ENCODE results near the gene CMBL.
"Not testable (repeated sequence)": the region's sequence is repeated elsewhere in the genome, so short reads cannot be mapped to it uniquely, and the experiment has no call there.

CMBL gene

GRCh38 chr5:10286862-10287227 lies 20.9 kb downstream of the CMBL start:
- Mint-ChIP-seq H3K27ac (no peak overlapping the region), H3K4me1 (peaks cover 14% of the 10 kb centered on the region), H3K27me3 (peaks cover 20% of the 10 kb centered on the region)

GRCh38 chr5:10286162-10286861 lies 21.4 kb downstream of the CMBL start:
- Mint-ChIP-seq H3K27ac (no peak overlapping the region), H3K27me3 (peaks cover 18% of the 10 kb centered on the region), H3K36me3 (no peaks in the 10 kb centered on the region), H3K4me1 (peaks cover 14% of the 10 kb centered on the region), H3K9me3 (no peaks in the 10 kb centered on the region), H3K4me3 (no peak overlapping the region)
- ATAC-seq: no peak

More at GRCh38 chr5:10286862-10287227, 20.9 kb downstream of the CMBL start:
- no peaks in the 10 kb centered on the region for H3K36me3 Mint-ChIP-seq
- no peak overlapping the region for H3K4me3 Mint-ChIP-seq
- H3K9me3 Mint-ChIP-seq: no peaks in the 10 kb centered on the region
- no peak for ATAC-seq

DNA sequence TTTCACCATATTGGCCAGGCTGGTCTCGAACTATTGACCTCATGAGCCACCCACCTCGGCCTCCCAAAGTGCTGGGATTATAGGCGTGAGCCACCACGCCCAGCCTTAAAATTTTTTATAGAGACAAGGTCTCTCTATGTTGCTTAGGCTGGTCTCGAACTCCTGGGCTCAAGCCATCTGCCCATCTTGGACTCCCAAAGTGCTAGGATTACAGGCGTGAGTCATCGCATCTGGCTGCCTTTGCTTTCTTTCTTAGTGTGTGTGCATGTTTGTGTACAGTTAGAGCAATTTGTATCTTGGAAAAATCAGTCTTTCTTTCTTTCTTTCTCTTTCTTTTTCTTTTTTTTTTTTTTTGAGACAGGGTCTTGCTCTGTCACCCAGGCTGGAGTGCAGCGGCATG lies 22.3 kb downstream of the CMBL start:
- not testable (repeated sequence) for H3K27me3 Mint-ChIP-seq, H3K9me3 Mint-ChIP-seq, ATAC-seq, H3K27ac Mint-ChIP-seq, H3K36me3 Mint-ChIP-seq, H3K4me3 Mint-ChIP-seq
- peaks cover 14% of the 10 kb centered on the region for H3K4me1 Mint-ChIP-seq

- no peaks in the 10 kb centered on the region for H3K9me3 Mint-ChIP-seq
- peaks cover 14% of the 10 kb centered on the region for H3K4me1 Mint-ChIP-seq
- H3K36me3 Mint-ChIP-seq: no peaks in the 10 kb centered on the region
- peak; percentile 94 for ATAC-seq
- peaks cover 8% of the 10 kb centered on the region for H3K27me3 Mint-ChIP-seq
- no peak overlapping the region for H3K27ac Mint-ChIP-seq
- H3K4me3 Mint-ChIP-seq: no peak overlapping the region
Observed at GRCh38 chr5:10283927-10284635, 23.6 kb downstream of the CMBL start.

DNA sequence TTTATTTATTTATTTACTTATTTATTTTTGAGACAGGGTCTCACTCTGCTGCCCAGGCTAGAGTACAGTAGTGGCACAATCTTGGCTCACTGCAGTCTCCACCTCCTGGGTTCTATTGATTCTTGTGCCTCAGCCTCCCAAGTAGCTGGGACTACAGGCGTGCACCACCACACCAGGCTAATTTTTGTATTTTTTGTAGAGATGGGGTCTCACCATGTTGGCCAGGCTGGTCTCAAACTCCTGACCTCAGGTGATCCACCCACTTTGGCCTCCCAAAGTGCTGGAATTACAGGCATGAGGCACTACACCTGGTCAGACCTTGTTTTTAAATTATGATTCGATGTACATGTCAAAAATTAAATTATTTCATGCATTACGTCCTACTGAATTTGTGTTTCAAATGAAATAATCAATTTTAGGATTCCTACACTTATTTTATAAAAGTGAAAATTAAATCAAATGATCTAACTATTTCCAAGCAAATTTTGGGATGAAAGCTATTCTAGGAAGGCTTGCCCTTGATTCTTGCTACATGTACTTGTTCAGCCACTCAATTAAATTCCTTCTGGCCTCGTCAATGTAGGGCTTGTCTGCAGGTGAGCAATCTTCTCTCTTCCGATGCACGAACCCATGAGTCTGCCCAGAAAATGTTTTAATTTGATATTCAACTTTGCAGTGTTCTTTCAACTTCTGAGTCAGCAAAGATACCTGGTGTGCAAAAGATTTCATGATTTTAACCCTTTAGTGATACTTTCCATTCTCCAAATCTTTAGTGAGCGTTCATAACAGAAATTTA lies 27.6 kb downstream of the CMBL start:
- Mint-ChIP-seq H3K4me1 (peaks cover 7% of the 10 kb centered on the region), H3K4me3 (no peak overlapping the region), H3K27ac (no peak overlapping the region), H3K36me3 (no peaks in the 10 kb centered on the region), H3K27me3 (no peaks in the 10 kb centered on the region), H3K9me3 (no peaks in the 10 kb centered on the region)
- no peak for ATAC-seq

DNA sequence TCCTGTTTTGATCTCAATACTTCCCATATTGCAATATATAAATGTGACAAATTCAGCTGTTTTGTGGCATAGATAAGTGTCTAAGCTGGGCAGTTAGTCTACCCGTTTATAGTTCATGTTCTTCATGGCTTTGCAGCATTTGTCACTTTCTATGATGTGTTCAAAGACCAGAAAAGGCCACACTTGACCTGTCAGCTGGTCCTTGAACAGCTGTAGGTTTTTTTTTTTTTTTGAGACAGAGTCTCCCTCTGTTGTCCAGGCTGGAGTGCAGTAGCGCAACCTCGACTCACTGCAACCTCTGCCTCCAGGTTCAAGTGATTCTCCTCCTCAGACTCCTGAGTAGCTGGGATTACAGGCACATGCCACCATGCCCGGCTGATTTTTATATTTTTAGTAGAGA lies 28.4 kb downstream of the CMBL start:
- Mint-ChIP-seq H3K4me3 (no peak overlapping the region), H3K9me3 (no peaks in the 10 kb centered on the region), H3K27me3 (no peaks in the 10 kb centered on the region), H3K4me1 (peaks cover 7% of the 10 kb centered on the region), H3K27ac (no peak overlapping the region), H3K36me3 (no peaks in the 10 kb centered on the region)
- ATAC-seq: no peak

GRCh38 chr5:10278658-10279279 lies 28.9 kb downstream of the CMBL start:
- H3K27me3 Mint-ChIP-seq: no peaks in the 10 kb centered on the region
- H3K36me3 Mint-ChIP-seq: no peaks in the 10 kb centered on the region

GRCh38 chr5:10277773-10278630 lies 29.7 kb downstream of the CMBL start:
- ATAC-seq: no peak
- no peak overlapping the region for H3K27ac Mint-ChIP-seq
- no peaks in the 10 kb centered on the region for H3K36me3 Mint-ChIP-seq
- H3K9me3 Mint-ChIP-seq: no peaks in the 10 kb centered on the region
- H3K4me1 Mint-ChIP-seq: no peaks in the 10 kb centered on the region
- no peaks in the 10 kb centered on the region for H3K27me3 Mint-ChIP-seq
- H3K4me3 Mint-ChIP-seq: no peak overlapping the region

More at GRCh38 chr5:10278658-10279279, 28.9 kb downstream of the CMBL start:
- Mint-ChIP-seq H3K9me3 (no peaks in the 10 kb centered on the region), H3K4me1 (peaks cover 4% of the 10 kb centered on the region), H3K27ac (no peak overlapping the region), H3K4me3 (no peak overlapping the region)
- no peak for ATAC-seq

DNA sequence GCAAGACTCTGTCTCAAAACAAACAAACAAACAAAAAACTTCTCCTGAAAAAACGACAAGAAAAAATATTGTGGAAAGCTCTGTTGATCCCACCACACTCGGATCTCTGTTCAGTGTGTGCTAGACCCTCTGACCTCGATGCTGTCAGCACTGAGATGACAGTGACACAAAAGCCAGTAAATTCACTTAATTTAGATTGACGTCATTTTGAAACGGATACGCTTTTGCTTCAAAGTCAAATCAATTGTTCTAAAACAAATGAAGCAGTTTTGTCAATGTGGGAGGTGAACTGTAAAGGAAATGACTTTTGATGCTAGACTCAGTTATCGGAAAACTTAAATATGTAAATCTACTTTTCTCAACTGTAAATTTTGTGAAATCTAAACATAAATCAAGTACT lies 31.0 kb downstream of the CMBL start:
- Mint-ChIP-seq H3K27me3 (peaks cover 9% of the 10 kb centered on the region), H3K27ac (no peak overlapping the region), H3K36me3 (no peaks in the 10 kb centered on the region), H3K4me3 (no peak overlapping the region), H3K4me1 (no peaks in the 10 kb centered on the region), H3K9me3 (no peaks in the 10 kb centered on the region)
- ATAC-seq: no peak

- Mint-ChIP-seq H3K4me3 (no peak overlapping the region), H3K27me3 (peaks cover 9% of the 10 kb centered on the region), H3K9me3 (no peaks in the 10 kb centered on the region), H3K27ac (no peak overlapping the region), H3K4me1 (no peaks in the 10 kb centered on the region), H3K36me3 (no peaks in the 10 kb centered on the region)
- no peak for ATAC-seq
Observed at GRCh38 chr5:10275991-10276390, 31.7 kb downstream of the CMBL start.

GRCh38 chr5:10275460-10275859 lies 32.2 kb downstream of the CMBL start:
- Mint-ChIP-seq H3K27me3 (peaks cover 9% of the 10 kb centered on the region), H3K4me1 (no peaks in the 10 kb centered on the region), H3K36me3 (no peaks in the 10 kb centered on the region), H3K4me3 (no peak overlapping the region), H3K9me3 (no peaks in the 10 kb centered on the region), H3K27ac (no peak overlapping the region)
- no peak for ATAC-seq

GRCh38 chr5:10272875-10273209 lies 34.9 kb downstream of the CMBL start:
- not testable (repeated sequence) for H3K9me3 Mint-ChIP-seq, H3K27ac Mint-ChIP-seq, H3K4me3 Mint-ChIP-seq, H3K4me1 Mint-ChIP-seq, ATAC-seq, H3K27me3 Mint-ChIP-seq, H3K36me3 Mint-ChIP-seq

DNA sequence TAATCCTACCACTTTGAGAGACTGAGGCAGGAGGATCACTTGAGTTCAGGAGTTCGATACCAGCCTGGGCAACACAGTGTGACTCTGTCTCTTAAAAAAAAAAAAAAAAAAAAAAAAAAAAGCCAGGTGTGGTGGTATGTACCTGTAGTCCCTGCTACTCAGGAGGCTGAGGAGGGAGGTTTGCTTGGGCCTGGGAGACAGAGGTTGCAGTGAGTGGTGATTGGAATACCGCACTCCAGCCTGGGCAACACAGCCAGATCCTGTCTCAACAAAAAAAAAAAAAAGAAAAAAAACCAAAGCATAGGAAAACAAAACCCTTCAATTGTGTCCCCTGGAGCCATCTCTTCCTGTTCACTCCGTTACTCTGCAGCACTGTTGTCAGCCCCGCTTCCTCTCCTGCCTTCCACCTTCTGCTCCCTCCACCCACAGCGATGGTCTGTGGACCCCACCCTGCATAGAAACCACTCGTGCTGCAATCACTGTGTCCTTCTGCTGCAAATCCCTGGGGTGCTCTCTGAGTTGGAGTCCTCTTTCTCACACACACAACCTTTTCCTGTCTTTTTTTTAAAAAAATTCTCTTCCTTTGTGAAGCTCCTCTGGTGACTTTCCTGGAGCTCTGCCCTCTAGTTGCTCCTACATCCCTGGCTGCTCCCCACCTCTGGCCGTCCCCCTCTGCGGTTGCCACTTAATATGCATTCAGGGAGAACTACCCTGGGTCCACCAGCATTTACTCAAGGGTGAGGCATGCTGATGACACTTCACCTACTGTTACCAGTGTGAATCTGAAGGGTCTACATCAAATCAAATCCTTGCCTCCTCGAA lies 35.4 kb downstream of the CMBL start:
- Mint-ChIP-seq H3K4me1 (no peaks in the 10 kb centered on the region), H3K27ac (no peak overlapping the region), H3K36me3 (no peaks in the 10 kb centered on the region), H3K4me3 (no peak overlapping the region), H3K27me3 (peaks cover 9% of the 10 kb centered on the region), H3K9me3 (no peaks in the 10 kb centered on the region)
- ATAC-seq: no peak

- H3K27ac Mint-ChIP-seq: no peak overlapping the region
- H3K9me3 Mint-ChIP-seq: no peaks in the 10 kb centered on the region
- ATAC-seq: no peak
- no peaks in the 10 kb centered on the region for H3K4me1 Mint-ChIP-seq
- H3K27me3 Mint-ChIP-seq: peaks cover 9% of the 10 kb centered on the region
- no peak overlapping the region for H3K4me3 Mint-ChIP-seq
- H3K36me3 Mint-ChIP-seq: peaks cover 12% of the 10 kb centered on the region
Observed at GRCh38 chr5:10268100-10268499, 39.6 kb downstream of the CMBL start.
